SK-MEL-5 (cell line): ENCODE measurements around the gene MXD1. TPM values are rescaled to one million over a fixed set of nuclear protein-coding genes. Genes with fewer than 3 reads are reported as not detected.
"Not testable (repeated sequence)": the region's sequence is repeated elsewhere in the genome, so short reads cannot be mapped to it uniquely, and the experiment has no call there.

Experiments used
- DNase-seq: peaks from one replicate; pipeline ENCODE4 v3.0.0-alpha.2; 2016; ENCODE audit warnings: low read depth, low spot score
- in situ Hi-C: cut with HindIII; loops from 2 replicates; pipeline ENCODE4 v1.10.0; 2016; ENCODE audit warnings: low sequenced_read_pairs, high pct_unique_total_duplicates, low pct_unique_long_range_greater_than_20kb
- polyA plus RNA-seq, 2 experiments: library from polyadenylated mRNA; depleted of rRNA; stranded (reverse); fragments of >200 nt; gene quantifications; 2 replicates each; pipeline ENCODE4 v1.2.3, GENCODE V29; 2015
- total RNA-seq: library from RNA; depleted of rRNA; stranded (reverse); fragments of >200 nt; shearing (Covaris generic); gene quantifications from 2 replicates; pipeline ENCODE4 v1.2.3, GENCODE V29; 2014; rRNA removed

The MXD1 gene, protein sequence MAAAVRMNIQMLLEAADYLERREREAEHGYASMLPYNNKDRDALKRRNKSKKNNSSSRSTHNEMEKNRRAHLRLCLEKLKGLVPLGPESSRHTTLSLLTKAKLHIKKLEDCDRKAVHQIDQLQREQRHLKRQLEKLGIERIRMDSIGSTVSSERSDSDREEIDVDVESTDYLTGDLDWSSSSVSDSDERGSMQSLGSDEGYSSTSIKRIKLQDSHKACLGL
- total RNA-seq, result 3.8 and 4.0 TPM in 2 replicates
- polyA plus RNA-seq (2015; cell fraction: cytosol; rRNA removed), result 2.5 and 4.3 TPM in 2 replicates
- polyA plus RNA-seq (2015; cell fraction: nucleus; rRNA removed), result 5.9 and 9.4 TPM in 2 replicates

DNA sequence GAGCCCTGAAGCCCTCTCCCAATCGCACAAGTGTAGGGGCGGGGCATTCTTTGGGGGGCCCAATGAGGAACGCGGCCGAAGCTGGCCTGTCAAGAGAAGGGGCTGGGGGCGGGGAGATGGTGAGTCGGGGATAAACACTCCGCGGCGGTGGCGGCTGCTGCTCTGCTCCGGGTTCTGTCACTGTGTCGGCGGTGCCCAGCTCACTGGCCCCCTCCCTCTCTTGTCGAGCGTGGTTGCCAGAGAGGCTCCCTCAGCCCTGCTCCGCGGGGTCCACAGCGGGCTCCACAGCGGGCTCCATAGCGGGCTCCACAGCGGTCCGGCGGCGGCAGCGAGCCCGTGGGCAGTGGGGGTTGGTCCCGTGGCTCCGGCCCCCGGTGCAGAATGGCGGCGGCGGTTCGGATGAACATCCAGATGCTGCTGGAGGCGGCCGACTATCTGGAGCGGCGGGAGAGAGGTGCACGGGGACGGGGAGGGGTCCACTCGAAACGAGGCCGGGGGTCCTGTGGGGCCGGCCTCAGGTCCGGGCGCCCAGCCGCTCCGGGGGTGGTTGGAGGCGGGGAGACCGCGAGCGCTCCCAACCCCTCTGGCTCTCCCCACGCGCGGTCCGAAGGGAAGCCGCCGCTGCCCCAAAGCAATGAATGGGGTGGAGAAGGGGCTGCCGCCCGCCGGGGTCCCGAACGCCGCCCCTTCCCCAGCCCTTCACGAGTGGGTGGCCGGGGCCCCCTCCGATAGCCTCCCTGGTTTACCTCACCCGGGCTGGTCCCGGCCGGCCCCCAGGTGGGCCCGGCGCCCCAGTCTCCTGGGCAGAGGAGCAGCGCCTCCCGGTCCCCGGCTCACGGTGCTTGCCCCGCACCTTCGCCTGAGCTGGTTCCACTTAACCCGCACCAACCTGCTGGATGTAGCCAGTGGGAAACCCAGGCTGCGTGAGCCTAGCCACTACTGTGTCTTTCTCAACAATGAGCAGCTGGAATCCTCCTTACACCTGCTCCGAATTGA lies at the start of gene MXD1:
MXD1 (plus strand) TSS at position 160 of the 996 bp plus-strand sequence; CDS start at position 382, 222 bp downstream.
- in situ Hi-C loops, result no loop called here
- DNase-seq, result no peak

GRCh38 chr2:69888451-69888850 lies 26.5 kb upstream of the MXD1 start:
- in situ Hi-C loops, result no loop called here
- no peak for DNase-seq

GRCh38 chr2:69889302-69889701 lies 25.6 kb upstream of the MXD1 start:
- no peak for DNase-seq
- in situ Hi-C loops, result no loop called here

GRCh38 chr2:69890881-69891280 lies 24.0 kb upstream of the MXD1 start:
- no peak for DNase-seq
- in situ Hi-C loops, result no loop called here

DNA sequence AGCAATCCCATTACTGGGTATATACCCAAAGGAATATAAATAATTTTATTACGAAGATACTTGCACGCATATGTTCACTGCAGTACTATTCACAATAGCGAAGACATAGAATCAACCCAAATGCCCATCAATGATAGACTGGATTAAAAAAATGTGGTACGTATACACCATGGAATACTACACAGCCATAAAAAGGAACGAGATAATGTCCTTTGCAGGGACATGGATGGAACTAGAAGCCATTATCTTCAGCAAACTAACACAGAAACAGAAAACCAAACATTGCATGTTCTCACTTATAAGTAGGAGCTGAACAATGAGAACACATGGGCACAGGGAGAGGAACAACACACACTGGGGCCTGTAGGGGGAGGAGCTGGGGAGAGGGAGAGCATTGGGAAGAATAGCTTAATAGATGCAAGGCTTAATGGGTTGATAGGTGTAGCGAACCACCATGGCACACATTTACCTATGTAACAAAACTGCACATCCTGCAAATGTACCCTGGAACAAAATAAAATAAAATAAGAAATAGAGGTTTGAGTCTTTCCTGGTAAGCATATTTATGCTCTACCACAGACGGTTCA lies 22.0 kb upstream of the MXD1 start:
- peak; percentile 26 for DNase-seq
- in situ Hi-C loops, result not testable (repeated sequence)

DNA sequence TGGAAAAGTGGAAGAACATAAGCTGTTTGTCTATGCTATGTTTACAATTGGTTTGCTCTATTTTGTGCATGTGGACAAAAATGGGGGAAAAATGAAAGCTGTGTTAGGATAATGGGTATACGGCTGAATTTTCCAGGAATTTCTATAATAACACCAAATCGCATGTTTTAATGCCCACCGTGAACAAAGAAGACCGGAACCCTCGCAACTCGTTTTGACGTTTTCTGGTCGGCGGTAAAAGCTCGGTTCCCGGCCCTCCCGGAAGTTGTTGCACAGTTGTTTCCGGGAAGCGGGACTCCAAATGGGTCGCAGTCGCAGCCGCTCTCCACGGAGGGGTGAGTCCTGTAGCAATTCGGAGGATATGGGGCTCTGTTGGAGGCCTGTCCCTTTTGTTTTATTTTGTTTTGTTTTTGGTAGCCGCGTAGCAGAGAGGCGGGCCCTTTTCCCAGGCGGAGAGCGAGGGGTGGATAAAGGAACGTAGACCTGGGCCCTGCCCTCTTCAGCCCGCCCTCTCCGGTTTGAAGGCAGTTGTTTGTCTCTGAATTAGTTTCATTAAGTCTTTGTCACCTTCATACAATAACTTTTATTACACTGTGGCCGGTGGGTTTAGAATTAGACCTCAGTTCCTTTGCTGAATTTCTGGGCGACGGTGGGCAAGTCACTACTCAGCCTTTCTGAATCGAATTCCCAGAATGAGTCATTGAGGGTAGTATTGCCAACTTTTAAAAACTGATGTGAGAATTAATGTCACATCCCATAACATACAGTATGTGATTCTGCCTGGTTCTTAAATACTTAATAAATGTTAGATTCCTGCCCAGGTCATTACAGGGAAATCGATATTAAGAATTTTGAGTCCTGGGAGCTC lies 21.0 kb upstream of the MXD1 start, which contains the start of gene SNRNP27:
SNRNP27 (plus strand) TSS at position 273 of the 868 bp plus-strand sequence; CDS start at position 302, 29 bp downstream.
- in situ Hi-C loops, result no loop called here
- DNase-seq, result peak; percentile 86

GRCh38 chr2:69894737-69895136 lies 20.2 kb upstream of the MXD1 start:
- DNase-seq, in situ Hi-C loops: not testable (repeated sequence)

GRCh38 chr2:69902213-69902922 lies 12.5 kb upstream of the MXD1 start:
- in situ Hi-C loops, result no loop called here
- no peak for DNase-seq

DNA sequence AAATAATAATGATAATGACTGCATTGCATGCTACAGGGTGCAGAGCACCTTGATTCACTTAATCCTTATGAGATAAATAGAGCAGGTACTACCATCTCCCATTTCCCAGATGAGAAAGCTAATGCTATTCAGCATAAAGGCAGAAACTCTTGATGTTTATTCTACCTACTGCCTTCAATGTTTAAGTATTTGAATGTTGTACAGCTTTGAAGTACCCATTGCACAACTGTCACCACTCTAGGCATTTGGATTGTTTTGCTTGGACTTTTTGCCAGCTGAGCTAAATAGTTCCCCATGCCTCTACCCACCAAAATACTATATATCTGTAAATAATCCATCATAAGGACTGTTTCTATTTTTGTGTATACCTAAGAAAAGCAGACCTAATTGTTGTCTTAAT lies 7.7 kb upstream of the MXD1 start:
- in situ Hi-C loops, result no loop called here
- no peak for DNase-seq

GRCh38 chr2:69911985-69912563 lies 2.8 kb upstream of the MXD1 start:
- peak; percentile 80 for DNase-seq
- in situ Hi-C loops, result no loop called here

DNA sequence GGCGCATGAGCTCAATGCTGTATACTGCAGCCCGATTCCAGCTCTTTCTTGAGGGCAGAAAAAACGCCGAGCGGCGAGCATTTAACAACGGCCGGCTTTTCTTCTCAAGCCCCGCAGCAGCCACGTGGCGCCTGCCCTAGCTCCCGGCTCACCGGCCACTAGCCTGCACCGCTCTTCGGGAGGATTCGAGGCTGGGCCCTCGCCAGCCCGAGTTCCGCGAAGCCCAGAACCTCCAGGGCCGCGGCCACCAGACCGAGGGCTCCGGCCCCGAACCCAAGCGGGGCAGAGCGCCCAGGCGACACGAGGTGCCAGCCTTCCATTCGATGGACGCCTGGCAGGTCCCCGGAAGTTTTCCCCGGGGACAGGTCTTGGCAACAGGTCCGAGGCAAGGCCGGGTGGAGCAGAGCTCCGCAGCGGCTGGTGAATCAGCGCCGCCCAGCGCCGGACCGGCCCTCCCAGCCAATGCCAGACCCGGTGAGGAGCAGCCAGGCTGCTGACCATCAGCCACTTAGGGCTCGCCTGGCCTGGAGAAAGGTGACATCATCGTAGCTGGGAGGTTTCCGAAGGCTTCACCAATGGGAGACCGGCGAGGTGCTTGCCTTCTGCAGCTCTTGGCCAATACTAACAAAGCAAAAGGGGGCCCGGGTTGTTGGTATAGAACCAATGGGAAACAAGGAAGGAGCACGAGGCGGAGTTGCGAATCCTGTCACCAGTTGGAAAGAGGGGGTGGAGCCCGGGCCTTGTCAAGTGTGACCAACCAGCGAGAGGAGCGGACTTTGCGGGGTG lies 552 bp upstream of the MXD1 start:
- in situ Hi-C loops, result no loop called here
- peak; percentile 100 for DNase-seq

DNA sequence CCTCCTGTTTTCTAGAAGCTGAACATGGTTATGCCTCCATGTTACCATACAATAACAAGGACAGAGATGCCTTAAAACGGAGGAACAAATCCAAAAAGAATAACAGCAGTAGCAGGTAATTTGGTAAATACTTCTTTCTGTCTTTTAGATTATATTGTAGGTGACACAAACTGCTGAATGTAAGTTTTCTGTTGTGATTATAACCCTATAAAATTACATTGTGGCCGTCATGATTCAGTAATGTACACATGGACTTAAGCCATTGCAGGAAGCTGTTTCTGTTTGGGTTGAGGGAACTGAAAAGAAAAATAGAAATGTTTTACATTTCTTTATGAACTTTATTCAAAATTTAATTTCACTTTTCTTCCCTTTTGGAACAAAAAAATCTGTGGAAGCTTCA lies 1.2 kb downstream of the MXD1 start:
- DNase-seq, result no peak
- in situ Hi-C loops, result no loop called here

- in situ Hi-C loops, result no loop called here
Observed at GRCh38 chr2:69917852-69918251, 2.9 kb downstream of the MXD1 start.

GRCh38 chr2:69918401-69918800 lies 3.5 kb downstream of the MXD1 start:
- DNase-seq, result no peak
- in situ Hi-C loops, result no loop called here

More at GRCh38 chr2:69917852-69918251, 2.9 kb downstream of the MXD1 start:
- no peak for DNase-seq

DNA sequence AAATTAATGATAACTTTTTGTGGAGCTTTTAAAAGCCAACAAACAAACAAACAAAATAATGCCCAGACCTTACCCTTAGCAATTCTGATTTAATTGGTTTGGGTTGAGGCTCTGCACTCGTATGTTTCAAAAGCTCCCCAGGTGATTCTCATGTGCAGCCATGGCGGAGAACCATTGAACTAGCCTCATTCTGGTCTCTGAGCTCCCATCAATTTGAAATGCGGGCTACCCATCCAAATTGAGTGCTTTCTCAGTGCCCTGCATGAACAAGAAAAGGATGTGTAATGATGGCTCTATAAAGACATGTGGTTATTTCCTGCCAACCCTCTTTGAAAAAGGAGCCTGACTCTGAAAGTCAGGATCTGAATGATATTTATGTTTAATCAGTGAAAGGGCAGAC lies 8.2 kb downstream of the MXD1 start:
- in situ Hi-C loops, result no loop called here
- no peak for DNase-seq
